Endothelial cell of umbilical vein (primary cell): Measurements from ENCODE around the gene HECTD4.

Experiments used
- CTCF ChIP-seq, 2 donors: IDR thresholded peaks; 1 replicate in 1 of 2; 2 replicates in 1 of 2; pipeline ENCODE4 v1.5.1; 2011; ENCODE audit warnings: low read length in 2 of 2, mild to moderate bottlenecking in 2 of 2, moderate library complexity in 2 of 2, control low read depth in 1 of 2, inconsistent platforms in 1 of 2, low read depth in 1 of 2; ENCODE audit not compliant: insufficient read depth in 1 of 2; ENCODE audit errors: extremely low read depth in 1 of 2
- EZH2 ChIP-seq: IDR thresholded peaks from 2 replicates; pipeline ENCODE4 v1.6.1; 2012; ENCODE audit warnings: borderline replicate concordance, low read depth, mild to moderate bottlenecking, moderate library complexity, low read length, inconsistent platforms; ENCODE audit not compliant: severe bottlenecking
- FOS ChIP-seq: IDR thresholded peaks from 2 replicates; pipeline ENCODE4 v1.6.1; 2011; ENCODE audit warnings: mild to moderate bottlenecking, low read length, moderate library complexity, borderline replicate concordance; ENCODE audit not compliant: insufficient read depth
- POLR2A ChIP-seq: IDR thresholded peaks from 2 replicates; pipeline ENCODE4 v1.6.1; 2012; ENCODE audit warnings: low read depth, mild to moderate bottlenecking, control low read depth, low read length
- POLR2AphosphoS5 ChIP-seq: IDR thresholded peaks from 2 replicates; pipeline ENCODE4 v1.6.1; 2012; ENCODE audit warnings: low read depth, mild to moderate bottlenecking, control low read depth, low read length, moderate library complexity; ENCODE audit not compliant: insufficient read depth
- TF ChIP-seq, protein P1 (sequence below): IDR thresholded peaks from 2 replicates; pipeline ENCODE4 v1.6.1; 2011; ENCODE audit not compliant: insufficient read depth, insufficient read length

GRCh38 chr12:112183141-112184021 lies 198.8 kb downstream of the HECTD4 start:
- no peak for TF ChIP-seq CTCF (IDR thresholded peaks at IDR 0.05; ENCODE audit: extremely low read depth in 1 of 2, insufficient read depth in 1 of 2, low read depth in 1 of 2, low read length in 2 of 2)
- no peak for TF ChIP-seq EZH2
- no peak for TF ChIP-seq POLR2A
- TF ChIP-seq POLR2AphosphoS5 = no peak
- TF ChIP-seq, protein P1, sequence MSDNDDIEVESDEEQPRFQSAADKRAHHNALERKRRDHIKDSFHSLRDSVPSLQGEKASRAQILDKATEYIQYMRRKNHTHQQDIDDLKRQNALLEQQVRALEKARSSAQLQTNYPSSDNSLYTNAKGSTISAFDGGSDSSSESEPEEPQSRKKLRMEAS = no peak
- no peak for TF ChIP-seq FOS
